Measurements from ENCODE around the gene TRAPPC3L.

The TRAPPC3L gene

DNA sequence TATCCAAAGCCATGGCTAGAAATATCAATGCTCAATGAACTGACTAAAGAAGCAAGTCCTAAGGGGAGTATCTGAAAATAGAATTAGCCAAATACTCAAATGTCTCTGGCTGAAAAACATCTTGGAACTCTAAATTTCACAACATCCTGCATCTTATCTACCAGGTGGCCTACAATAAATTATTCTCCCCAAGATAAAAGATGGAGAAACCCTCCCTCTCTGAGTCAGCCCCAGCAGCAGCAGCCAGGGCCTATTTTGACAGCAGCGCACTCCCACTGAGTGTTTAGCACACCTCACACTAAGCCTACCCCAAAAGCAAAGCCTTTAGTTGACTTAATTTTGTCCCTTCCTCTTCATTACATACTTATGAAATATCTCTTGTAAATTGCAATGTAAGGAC is 78.4 kb downstream of the TRAPPC3L start:
- DNase-seq (ENCODE audit: low read depth in 2 of 2), result no peak

DNA sequence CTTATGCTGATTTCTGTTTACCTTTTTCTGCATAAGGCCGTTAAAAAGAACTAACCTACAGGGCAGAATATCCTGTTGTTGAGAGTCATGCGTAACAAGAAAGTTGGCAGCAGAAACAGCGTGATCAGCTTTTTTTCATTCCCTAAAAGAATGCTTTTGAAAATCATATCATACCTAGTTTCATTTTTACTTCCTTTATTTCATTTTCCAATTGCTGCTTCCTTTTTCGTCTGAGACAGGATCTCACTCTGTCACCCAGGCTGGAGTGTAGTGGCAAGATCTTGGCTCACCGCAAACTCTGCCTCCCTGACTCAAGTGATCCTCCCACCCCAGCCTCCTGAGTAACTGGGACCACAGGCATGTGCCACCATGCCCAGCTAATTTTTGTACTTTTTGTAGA is 80.2 kb downstream of the TRAPPC3L start:
- no peak for DNase-seq (ENCODE audit: low read depth in 2 of 2)

DNA sequence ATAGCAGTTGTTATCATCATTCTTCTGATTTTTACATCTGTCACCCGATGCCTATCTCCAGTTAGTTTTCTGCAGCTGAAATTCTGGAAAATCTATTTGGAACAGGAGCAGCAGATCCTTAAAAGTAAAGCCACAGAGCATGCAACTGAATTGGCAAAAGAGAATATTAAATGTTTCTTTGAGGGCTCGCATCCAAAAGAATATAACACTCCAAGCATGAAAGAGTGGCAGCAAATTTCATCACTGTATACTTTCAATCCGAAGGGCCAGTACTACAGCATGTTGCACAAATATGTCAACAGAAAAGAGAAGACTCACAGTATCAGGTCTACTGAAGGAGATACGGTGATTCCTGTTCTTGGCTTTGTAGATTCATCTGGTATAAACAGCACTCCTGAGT is 82.2 kb downstream of the TRAPPC3L start:
- DNase-seq (ENCODE audit: low read depth in 2 of 2), result no peak

DNA sequence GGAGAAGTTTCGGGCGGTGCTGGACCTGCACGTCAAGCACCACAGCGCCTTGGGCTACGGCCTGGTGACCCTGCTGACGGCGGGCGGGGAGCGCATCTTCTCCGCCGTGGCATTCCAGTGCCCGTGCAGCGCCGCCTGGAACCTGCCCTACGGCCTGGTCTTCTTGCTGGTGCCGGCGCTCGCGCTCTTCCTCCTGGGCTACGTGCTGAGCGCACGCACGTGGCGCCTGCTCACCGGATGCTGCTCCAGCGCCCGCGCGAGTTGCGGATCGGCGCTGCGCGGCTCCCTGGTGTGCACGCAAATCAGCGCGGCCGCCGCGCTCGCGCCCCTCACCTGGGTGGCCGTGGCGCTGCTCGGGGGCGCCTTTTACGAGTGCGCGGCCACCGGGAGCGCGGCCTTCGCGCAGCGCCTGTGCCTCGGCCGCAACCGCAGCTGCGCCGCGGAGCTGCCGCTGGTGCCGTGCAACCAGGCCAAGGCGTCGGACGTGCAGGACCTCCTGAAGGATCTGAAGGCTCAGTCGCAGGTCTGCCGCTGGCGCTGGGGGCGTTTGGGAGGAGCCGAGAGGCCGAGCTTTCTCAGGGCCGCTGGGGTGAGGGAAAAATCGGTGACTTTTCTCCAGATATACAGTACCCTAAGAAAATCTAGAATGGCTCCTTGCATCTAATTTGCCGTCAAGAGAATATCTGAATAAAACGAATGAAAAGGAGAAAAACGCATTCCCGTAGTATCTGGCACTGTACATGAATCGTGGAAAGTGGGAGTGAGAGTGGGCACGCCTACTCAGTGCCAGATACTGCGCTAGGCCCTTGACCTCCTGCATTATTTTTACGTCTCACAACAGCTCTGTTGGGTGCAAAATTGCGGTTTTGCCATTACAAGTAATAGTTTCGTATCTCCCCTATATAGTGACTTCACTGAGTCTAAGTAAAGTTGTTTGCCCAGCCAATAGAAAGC is 83.3 kb downstream of the TRAPPC3L start:
- peak; percentile 15 to 25 for DNase-seq (ENCODE audit: low read depth in 2 of 2)

DNA sequence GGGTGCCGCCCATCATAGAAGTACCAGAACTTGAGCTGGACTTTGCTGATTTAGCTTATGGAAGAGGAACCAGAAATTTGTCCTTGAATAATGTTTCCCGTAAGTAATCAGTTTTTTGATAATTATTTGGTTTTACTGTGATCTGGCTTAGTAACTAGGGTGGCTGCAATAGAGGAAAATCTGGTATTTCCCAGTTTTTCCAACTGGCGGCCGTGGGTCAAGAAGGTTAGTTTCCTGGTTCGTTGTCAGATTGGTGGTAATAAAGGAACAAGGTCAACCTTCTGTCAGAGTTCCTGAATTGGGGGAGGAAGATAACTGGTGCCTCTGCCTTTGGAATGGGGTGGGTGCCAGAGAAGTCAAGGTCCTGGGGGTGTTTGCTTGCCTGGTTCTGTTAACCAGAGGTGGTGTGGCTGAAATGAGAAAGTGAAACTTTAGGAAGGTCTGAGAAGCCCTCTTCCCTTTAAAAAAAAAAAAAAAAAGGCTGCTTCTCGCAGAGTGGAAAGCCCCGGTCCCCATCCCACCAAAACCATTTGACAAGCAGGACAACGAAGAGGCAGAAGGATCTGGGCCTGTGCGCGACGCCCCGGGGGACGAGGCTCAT is 84.1 kb downstream of the TRAPPC3L start, which contains the start of gene CALHM6:
Gene CALHM6 (plus strand): TSS at position 45 of the 601 bp plus-strand sequence. CDS start 555 bp downstream, at position 600.
- DNase-seq (ENCODE audit: low read depth in 2 of 2), result no peak

DNA sequence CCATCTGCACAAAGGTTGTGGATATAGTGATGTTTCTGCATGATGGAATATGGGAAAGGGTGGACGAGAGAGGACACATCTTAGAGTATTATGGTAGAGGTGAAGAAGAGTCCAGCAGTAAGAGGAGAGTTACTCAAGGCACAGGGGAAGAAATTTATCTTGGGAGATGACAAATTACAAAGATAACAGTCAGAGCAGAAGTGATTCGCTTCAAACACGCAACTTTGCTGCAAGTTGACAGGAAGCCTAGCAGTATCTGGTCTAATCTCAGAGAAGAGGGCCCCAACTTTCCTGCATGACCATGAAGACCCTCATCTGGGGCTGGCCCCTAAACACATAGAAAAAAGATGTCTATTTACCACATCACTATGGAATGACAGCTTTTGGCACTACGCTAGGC is 85.6 kb downstream of the TRAPPC3L start:
- DNase-seq (ENCODE audit: low read depth in 2 of 2), result no peak

DNA sequence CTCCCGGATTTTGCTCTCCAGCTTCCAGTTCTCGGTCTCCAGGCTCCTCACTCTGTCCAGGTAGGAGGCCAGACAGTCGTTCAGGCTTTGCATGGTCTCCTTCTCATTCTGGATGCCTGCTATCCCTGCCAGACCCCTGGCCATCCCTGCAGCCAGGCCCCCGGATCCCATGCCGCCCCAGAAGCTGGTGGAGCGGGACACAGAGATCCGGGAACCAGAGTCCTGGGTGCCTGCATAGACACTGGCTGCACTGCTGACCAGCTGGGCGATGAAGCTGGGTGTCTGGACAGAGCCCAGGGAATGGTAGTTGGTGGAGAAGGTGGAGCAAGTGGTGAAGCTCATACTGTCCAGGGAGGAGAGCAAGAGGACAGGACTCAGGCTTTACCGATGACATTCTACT is 87.2 kb downstream of the TRAPPC3L start:
- no peak for DNase-seq (ENCODE audit: low read depth in 2 of 2)

DNA sequence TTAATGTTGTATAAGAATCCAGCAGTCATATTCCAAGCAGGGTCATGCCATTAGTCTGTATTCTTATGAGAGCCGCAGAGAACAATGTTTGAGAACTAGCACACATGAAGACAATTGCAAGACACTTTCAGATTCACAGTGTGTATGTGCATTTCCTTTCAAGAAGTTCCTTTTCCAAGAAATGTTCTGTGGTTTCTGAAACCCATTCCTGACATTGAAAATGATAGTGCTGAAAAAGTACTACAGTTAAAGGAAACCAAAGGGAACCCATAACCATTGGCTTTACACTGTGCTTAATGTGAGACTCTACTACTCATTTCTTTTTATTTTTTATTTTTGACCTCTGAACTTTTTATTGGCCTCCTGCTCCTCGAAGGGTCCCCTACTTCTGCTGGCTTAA is 88.6 kb downstream of the TRAPPC3L start:
- DNase-seq (ENCODE audit: low read depth in 2 of 2), result no peak

DNA sequence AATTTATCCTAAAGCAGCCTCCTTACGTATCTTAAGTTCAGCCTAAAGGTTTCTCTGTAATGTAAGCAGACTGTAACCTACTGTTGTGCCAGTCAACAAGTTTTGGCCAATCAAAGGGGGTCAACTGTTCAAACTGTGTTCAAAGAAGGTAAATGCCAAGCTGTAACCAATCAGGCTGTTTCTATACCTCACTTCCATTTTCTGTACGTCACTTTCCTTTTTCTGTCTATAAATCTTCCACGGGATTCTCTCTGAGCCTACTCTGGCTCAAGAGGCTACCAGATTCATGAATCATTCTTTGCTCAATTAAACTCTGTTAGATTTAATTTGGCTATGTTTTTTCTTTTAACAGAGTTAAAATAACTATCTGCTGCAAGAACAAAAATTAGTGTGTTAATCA is 89.4 kb downstream of the TRAPPC3L start:
- no peak for DNase-seq (ENCODE audit: low read depth in 2 of 2)

DNA sequence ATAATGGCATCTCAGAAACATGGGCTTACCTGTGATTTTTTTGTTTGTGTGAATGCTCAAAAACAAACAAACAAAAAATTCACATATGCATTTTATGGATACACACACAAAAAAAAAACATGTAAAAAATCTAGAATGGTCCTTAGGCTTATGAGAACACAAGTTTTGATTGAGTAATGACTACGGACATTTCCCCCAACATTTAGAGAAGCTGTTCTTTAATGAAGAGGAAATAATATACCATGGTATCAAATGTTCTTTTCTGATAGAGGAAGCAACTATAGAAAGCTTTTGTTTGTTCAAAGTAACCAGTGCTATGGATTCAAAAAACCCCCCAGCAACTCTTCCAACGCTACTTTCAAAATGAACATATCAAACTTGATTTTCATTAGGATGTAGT is 93.0 kb downstream of the TRAPPC3L start:
- no peak for DNase-seq (ENCODE audit: low read depth in 2 of 2)

DNA sequence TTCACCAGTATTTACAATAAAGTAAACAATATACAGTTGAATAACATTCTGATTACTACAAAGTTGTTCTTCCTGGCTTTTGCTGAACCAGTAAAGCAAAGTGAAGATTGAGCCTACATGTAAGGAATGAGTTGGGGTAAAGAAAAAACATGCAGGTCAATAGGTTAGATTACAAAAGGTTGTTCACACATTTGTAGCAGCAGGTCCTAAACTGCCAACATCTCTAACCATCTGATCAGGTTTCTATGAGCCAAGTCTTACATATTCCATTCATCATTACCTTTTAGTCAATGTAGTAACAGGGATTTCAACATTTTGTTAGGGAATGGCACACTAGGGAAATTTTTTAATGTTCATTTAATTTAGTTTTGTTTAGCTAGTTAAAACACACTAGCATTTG is 93.6 kb downstream of the TRAPPC3L start:
- no peak for DNase-seq (ENCODE audit: low read depth in 2 of 2)

DNA sequence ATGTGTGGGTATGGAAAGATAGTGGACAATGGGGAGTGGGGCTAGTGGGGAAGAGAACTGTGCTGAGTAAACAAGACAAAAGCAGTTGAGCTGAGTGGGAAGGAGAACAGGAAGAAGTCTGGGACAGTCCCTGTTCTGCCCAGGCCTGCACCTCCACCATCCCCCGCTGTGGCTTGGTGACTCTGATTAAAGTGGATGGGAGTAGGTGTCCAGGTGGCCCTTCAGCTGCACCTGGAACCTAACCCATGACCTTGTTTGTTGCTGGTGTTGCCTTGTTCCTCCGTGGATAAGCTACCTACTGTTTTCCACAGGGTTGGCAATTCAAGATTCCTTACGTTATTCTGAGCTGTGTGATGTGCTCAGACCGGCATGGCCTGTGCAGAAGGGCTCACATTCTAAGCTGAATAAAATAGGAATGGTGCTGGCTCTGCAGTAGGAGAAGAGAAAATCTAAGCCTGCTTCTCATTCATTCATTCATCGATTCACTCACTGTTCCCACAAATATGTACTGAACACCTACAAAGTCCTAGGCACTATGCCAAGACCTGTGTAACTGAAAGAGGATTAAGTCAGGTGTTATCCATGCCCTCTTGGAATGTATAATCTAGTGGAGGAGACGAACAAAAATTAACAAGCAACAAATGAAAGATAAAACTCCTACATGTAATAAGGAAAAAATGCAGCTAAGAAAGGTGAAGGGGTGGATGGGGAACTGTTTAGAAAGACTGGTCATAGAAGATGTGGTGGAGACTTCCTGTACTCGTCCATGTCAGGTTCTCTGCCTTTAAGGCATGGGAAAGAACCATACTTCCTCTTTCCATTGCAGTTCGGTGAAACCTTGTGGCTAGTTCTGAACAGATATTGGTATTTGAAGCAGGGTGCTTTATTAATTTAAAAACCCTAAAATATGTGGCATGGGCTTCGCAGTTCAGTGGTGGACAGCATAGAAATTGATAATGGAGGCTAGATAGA is 94.4 kb downstream of the TRAPPC3L start:
- DNase-seq (ENCODE audit: low read depth in 2 of 2), result no peak

DNA sequence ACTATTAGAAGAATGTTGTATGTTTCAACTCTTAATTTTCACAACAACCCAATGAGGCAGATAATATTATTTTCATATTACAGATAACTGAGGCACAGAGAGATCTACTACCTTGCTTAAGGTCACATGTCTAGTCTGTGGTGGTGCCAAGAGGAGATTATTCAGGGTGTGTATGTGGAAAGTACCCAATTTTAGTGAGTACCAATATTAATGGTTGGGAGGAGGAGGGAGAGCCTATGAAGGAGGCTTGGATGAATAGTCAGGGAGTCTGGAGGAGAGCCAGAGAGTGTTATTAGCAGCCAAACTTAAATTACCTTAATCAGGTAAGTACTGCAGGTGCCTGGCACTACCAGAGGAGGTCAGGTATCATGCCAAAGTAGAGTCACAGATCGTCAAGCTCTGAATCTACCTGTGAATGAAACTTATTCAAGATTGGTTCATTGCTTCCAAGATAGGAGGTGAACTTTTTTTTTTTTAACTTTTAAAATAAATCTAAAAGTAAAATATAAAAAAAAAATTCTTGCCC is 95.2 kb downstream of the TRAPPC3L start:
- no peak for DNase-seq (ENCODE audit: low read depth in 2 of 2)

DNA sequence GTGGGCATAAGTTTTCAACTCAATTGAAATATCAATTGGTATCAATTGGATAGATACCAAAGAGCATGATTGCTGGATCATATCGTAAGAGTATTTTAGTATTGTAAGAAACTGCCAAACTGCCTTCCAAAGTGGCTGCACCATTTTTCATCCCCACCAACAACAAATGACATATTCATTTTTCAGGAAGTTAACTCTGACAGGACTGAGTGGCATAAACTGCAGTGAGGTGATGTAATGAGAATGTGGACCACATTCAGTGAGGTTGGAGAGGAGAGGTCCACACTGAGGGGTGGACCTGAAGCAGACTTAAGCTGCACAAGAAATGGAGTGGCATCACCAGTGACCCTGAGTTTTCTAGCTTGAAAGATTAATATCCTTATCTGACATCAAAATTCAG is 95.9 kb downstream of the TRAPPC3L start:
- no peak for DNase-seq (ENCODE audit: low read depth in 2 of 2)

DNA sequence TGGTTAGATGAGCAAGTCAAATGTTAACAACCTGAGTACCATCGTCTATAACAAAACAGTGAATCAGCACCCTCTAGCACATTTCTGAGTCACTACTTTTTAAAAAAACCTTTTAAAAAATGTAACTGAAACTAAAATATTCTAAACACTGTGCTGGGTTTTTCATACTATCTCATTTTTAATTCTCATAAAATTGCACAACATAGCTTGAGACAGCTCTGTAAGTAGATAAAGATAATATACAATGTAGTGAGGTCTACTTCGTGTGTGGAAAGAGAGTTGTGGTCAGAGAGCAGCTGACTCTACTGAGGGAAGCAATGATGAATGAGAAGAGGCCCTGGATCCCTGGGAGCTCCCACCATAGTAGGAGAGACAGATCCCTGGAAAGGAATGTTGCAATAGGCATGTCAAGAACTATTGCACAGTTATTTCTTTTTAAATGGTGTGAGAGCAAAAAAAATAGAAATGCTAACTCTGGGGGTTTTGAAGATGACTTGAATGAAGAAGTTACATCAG is 97.9 kb downstream of the TRAPPC3L start:
- DNase-seq (ENCODE audit: low read depth in 2 of 2), result no peak

DNA sequence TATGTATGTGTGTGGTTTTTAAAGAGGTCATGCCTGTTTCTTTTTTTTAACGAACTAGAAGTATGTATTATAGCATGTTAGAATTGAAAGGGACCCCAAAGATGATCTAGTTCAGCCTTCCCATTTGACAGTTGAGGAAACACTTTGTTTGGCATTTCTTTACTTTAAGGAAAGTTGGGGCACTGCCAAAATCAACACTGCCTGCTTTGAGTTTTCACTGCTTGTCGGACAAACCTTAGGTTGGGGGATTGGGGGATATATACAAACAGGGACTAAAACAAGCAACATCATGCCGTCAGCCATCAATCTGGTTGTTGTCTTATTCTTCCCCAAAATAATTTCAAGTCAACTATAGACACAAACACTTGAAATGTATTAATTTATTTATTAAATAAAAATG is 98.4 kb downstream of the TRAPPC3L start:
- DNase-seq (ENCODE audit: low read depth in 2 of 2), result no peak

DNA sequence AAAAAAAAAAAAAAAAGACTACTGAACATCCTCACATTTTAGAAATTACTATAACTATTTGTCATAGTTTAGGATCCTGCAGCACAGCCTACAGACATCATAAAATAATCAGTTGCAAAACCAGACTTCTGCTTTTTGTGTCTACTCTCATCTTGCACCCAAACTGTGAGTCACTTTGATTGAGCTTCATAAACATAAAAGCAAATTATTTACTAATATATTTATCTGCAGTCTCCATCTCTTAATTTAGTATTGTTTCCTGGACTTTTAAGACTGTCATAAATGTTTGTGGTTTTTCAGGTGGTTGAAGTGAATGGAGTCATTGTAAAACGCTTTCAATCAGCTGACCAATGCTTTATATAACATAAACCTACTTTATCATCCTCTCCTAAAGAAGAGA is 99.1 kb downstream of the TRAPPC3L start:
- no peak for DNase-seq (ENCODE audit: low read depth in 2 of 2)

DNA sequence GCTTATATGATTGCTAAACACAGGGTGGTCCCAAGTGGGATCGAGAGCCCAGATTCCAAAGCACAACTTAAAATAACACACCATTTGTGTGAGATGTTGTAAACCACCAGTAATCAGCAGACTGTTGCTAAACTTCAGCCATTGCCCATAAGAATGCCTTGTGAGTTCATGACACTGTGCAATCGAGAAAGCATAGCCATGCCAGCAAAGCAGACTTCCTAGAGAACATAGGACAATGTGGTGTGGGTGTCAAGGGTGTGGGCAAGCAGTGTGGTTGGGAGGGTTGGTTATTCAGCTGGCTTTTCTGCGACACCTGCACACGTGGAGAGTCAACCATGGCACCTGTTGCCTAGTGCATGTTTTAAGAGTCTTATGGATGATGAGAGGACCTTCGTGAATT is 100.4 kb downstream of the TRAPPC3L start:
- no peak for DNase-seq (ENCODE audit: low read depth in 2 of 2)

Measured in activated CD4-positive, alpha-beta T cell treated with anti-CD3 and anti-CD28 coated beads for 24 hours (primary cell).